K562 (cell line): ENCODE data around the gene ORAI1.

Source experiments
- EP300 ChIP-seq: IDR thresholded peaks from 2 replicates; pipeline ENCODE4 v1.6.1; 2012; ENCODE audit warnings: low read length, improper control_type of control experiment
- NRF1 ChIP-seq, 2 experiments: fragments of 450-650 bp; IDR thresholded peaks in 1 of 2; conservative IDR thresholded peaks in 1 of 2; 2 replicates each; pipeline ENCODE4 v1.6.1; 2014; ENCODE audit warnings: mild to moderate bottlenecking in 2 of 2
- POLR2B ChIP-seq: fragments of 450-650 bp; IDR thresholded peaks from 2 replicates; pipeline ENCODE4 v1.6.1; 2018; ENCODE audit warnings: low read depth; ENCODE audit not compliant: partially characterized antibody
- ZZZ3 ChIP-seq: fragments of 450-650 bp; IDR thresholded peaks from 2 replicates; pipeline ENCODE4 v1.6.1; 2016; ENCODE audit warnings: antibody characterized with exemption, mild to moderate bottlenecking, moderate library complexity

GRCh38 chr12:121638298-121639202 is 12.2 kb downstream of the ORAI1 start:
- TF ChIP-seq ZZZ3 (no peak), EP300 (no peak), POLR2B (no peak), NRF1 (conservative IDR thresholded peaks at IDR 0.05 in 1 of 2, IDR thresholded peaks at IDR 0.05 in 1 of 2) (no peak)
